Ishikawa (cell line): Measurements from ENCODE around the gene OSBP.

Experiments
- CEBPB ChIP-seq: IDR thresholded peaks from 2 replicates; pipeline ENCODE4 v1.6.1; 2012
- CREB1 ChIP-seq: IDR thresholded peaks from 2 replicates; pipeline ENCODE4 v1.6.1; 2012; ENCODE audit warnings: low read depth
- EGR1 ChIP-seq: IDR thresholded peaks from 2 replicates; pipeline ENCODE4 v1.6.1; 2012
- EP300 ChIP-seq: IDR thresholded peaks from 2 replicates; pipeline ENCODE4 v1.6.1; 2012; ENCODE audit warnings: borderline replicate concordance
- FOXM1 ChIP-seq: IDR thresholded peaks from 2 replicates; pipeline ENCODE4 v1.6.1; 2012; ENCODE audit warnings: low read depth, borderline replicate concordance
- MAX ChIP-seq: IDR thresholded peaks from 2 replicates; pipeline ENCODE4 v1.6.1; 2012
- NFIC ChIP-seq: IDR thresholded peaks from 2 replicates; pipeline ENCODE4 v1.6.1; 2012
- RAD21 ChIP-seq: IDR thresholded peaks from 2 replicates; pipeline ENCODE4 v1.6.1; 2012; ENCODE audit warnings: low read depth
- REST ChIP-seq: IDR thresholded peaks from 2 replicates; pipeline ENCODE4 v1.6.1; 2012; ENCODE audit warnings: low read depth, mild to moderate bottlenecking
- TAF1 ChIP-seq: IDR thresholded peaks from 2 replicates; pipeline ENCODE4 v1.6.1; 2012; ENCODE audit warnings: low read depth, mild to moderate bottlenecking
- TCF12 ChIP-seq: IDR thresholded peaks from 2 replicates; pipeline ENCODE4 v1.6.1; 2012; ENCODE audit warnings: low read depth
- TEAD4 ChIP-seq: IDR thresholded peaks from 2 replicates; pipeline ENCODE4 v1.6.1; 2012
- USF1 ChIP-seq: IDR thresholded peaks from 2 replicates; pipeline ENCODE4 v1.6.1; 2012
- YY1 ChIP-seq: IDR thresholded peaks from 2 replicates; pipeline ENCODE4 v1.6.1; 2012; ENCODE audit warnings: low read depth
- ZBTB7A ChIP-seq: IDR thresholded peaks from 2 replicates; pipeline ENCODE4 v1.6.1; 2012; ENCODE audit warnings: low read depth

OSBP gene

GRCh38 chr11:59552844-59553243 lies 62.7 kb downstream of the OSBP start:
- TF ChIP-seq REST, result no peak
- no peak for TF ChIP-seq EGR1

GRCh38 chr11:59551659-59552521 lies 63.7 kb downstream of the OSBP start:
- peak; percentile 43; the same call in 1 of the 2 replicates for TF ChIP-seq CEBPB
- TF ChIP-seq TEAD4, result peak; percentile 83
- no peak for TF ChIP-seq MAX

GRCh38 chr11:59550842-59551658 lies 64.5 kb downstream of the OSBP start:
- TF ChIP-seq TAF1 (no peak), NFIC (no peak), USF1 (peak; percentile 33), FOXM1 (no peak; the same call in 1 of the 2 replicates), TEAD4 (peak; percentile 83), ZBTB7A (no peak), CREB1 (0 out of 2 replicates have a peak, but pooled peaks have one; percentile 1), TCF12 (no peak; the same call in 1 of the 2 replicates), EGR1 (no peak), YY1 (peak; percentile 50), MAX (peak; percentile 90), REST (no peak), EP300 (no peak), RAD21 (no peak), CEBPB (peak; percentile 72)

GRCh38 chr11:59550368-59550841 lies 65.2 kb downstream of the OSBP start:
- TF ChIP-seq CEBPB, result no peak; the same call in 1 of the 2 replicates
- TF ChIP-seq TAF1, result peak; percentile 30; the same call in 1 of the 2 replicates
- no peak for TF ChIP-seq RAD21
- no peak for TF ChIP-seq EGR1
- peak; percentile 51; the same call in 1 of the 2 replicates for TF ChIP-seq USF1
- peak; percentile 41 for TF ChIP-seq NFIC
- no peak for TF ChIP-seq EP300
- TF ChIP-seq ZBTB7A, result no peak
- TF ChIP-seq YY1, result peak; percentile 54; the same call in 1 of the 2 replicates
- TF ChIP-seq FOXM1, result no peak
- peak; percentile 62 for TF ChIP-seq MAX
- peak; percentile 87 for TF ChIP-seq TEAD4
- TF ChIP-seq REST, result no peak
- TF ChIP-seq TCF12, result peak; percentile 58
- TF ChIP-seq CREB1, result no peak
